GM13976 (cell line): ENCODE measurements around the gene GZMM.

Source experiments
- DNase-seq: peaks from one replicate; pipeline ENCODE4 v3.0.0; 2012; ENCODE audit warnings: low spot score
- CTCF ChIP-seq: IDR thresholded peaks from 2 replicates; pipeline ENCODE4 v1.5.1; 2012; ENCODE audit warnings: borderline replicate concordance, mild to moderate bottlenecking; ENCODE audit not compliant: insufficient read depth; ENCODE audit errors: extremely low read depth, missing control alignments, control extremely low read depth
- in situ Hi-C: fragments of 300-500 bp; cut with MboI; formaldehyde crosslinking; loops from one replicate; pipeline ENCODE4 v1.12.0; 2022; ENCODE audit warnings: low sequenced_read_pairs, mixed read lengths, inconsistent platforms; ENCODE audit not compliant: unreplicated experiment

Gene GZMM

GRCh38 chr19:579111-579841, 35.4 kb downstream of the GZMM start:
- in situ Hi-C loops: loop anchor here (25.0 kb wide), 1 partner anchor 158 kb away; no protein-coding TSS in a partner anchor
- TF ChIP-seq CTCF: no peak

GRCh38 chr19:579842-580155, 35.9 kb downstream of the GZMM start:
- DNase-seq: no peak
- in situ Hi-C loops: loop anchor here (25.0 kb wide), 1 partner anchor 158 kb away; no protein-coding TSS in a partner anchor

More at GRCh38 chr19:579111-579841, 35.4 kb downstream of the GZMM start:
- no peak for DNase-seq

GRCh38 chr19:580274-580835, 36.5 kb downstream of the GZMM start:
- in situ Hi-C loops: loop anchor here (25.0 kb wide), 1 partner anchor 157 kb away; no protein-coding TSS in a partner anchor
- no peak for DNase-seq
- TF ChIP-seq CTCF: no peak

More at GRCh38 chr19:579842-580155, 35.9 kb downstream of the GZMM start:
- no peak for TF ChIP-seq CTCF

- in situ Hi-C loops: loop anchor here (25.0 kb wide), 1 partner anchor 156 kb away; no protein-coding TSS in a partner anchor
- DNase-seq: no peak
- no peak for TF ChIP-seq CTCF
These were observed 37.7 kb downstream of the GZMM start for GRCh38 chr19:581399-582111.

GRCh38 chr19:582497-583197, 38.8 kb downstream of the GZMM start:
- in situ Hi-C loops: loop anchor here (25.0 kb wide), 1 partner anchor 155 kb away; no protein-coding TSS in a partner anchor
- no peak for DNase-seq
- TF ChIP-seq CTCF: no peak

GRCh38 chr19:583198-583967, 39.5 kb downstream of the GZMM start:
- TF ChIP-seq CTCF: no peak
- in situ Hi-C loops: loop anchor here (25.0 kb wide), 1 partner anchor 154 kb away; no protein-coding TSS in a partner anchor
- DNase-seq: no peak
